GM12892 (cell line): ENCODE data around the gene PEAK3.

ENCODE experiments used
- POLR2A ChIP-seq: IDR thresholded peaks from 2 replicates; pipeline ENCODE4 v1.6.1; 2011; ENCODE audit warnings: low read depth, low read length, control low read depth
- POLR2AphosphoS5 ChIP-seq: IDR thresholded peaks from 2 replicates; pipeline ENCODE4 v1.6.1; 2011; ENCODE audit warnings: low read depth, low read length, control low read depth
- TAF1 ChIP-seq: IDR thresholded peaks from 2 replicates; pipeline ENCODE4 v1.6.1; 2011; ENCODE audit warnings: low read depth, mild to moderate bottlenecking, control low read depth, low read length, borderline replicate concordance

DNA sequence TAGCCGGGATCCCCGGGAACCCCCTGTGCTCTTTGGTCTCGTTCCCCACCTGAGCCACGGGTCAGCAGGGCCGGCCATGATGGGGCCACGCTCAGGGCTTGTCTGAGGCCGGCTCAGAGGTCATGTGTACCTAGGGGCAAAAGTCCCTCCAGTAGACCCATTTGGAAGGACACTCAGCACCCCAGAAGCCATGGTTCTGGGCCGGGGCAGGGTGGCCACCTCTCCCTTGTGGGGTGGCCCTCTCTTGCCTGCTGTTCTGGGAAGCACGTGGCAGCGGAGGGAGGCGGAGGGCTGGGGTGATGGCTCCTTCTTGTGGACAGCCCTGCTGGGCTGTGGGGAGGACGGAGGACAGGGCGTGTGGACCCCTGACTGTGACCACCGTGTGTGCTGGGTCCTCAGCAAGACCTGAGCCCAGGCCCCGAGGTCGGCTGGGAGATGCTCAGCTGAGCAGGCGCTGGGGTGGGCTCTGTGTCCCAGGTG lies 6.4 kb upstream of the PEAK3 start:
- TF ChIP-seq POLR2A (no peak; the same call in 1 of the 2 replicates), POLR2AphosphoS5 (no peak), TAF1 (no peak)
